T-helper 2 cell treated with Interferon-gamma antibody and Interleukin-4, amounts not matched to agents 5 μg/mL and 100 μg/mL, for 36 hours (primary cell): ENCODE measurements around the gene PCDHA10.

Experiments
- DNase-seq: peaks from one replicate; pipeline ENCODE4 v3.0.0; 2021; ENCODE audit warnings: low spot score
- H3K27ac Mint-ChIP-seq: one replicate; pipeline ENCODE4 v1.8.0; 2021; ENCODE audit warnings: mild to moderate bottlenecking, mixed read lengths
- H3K27me3 Mint-ChIP-seq: one replicate; pipeline ENCODE4 v1.8.0; 2021; ENCODE audit warnings: low read depth, mixed read lengths
- H3K36me3 Mint-ChIP-seq: one replicate; pipeline ENCODE4 v1.8.0; 2021; ENCODE audit warnings: low read depth, mixed read lengths
- H3K4me1 Mint-ChIP-seq: one replicate; pipeline ENCODE4 v1.8.0; 2021; ENCODE audit warnings: low read depth, mixed read lengths
- H3K4me3 Mint-ChIP-seq: one replicate; pipeline ENCODE4 v1.8.0; 2022; ENCODE audit warnings: mild to moderate bottlenecking, moderate library complexity, mixed read lengths
- H3K9me3 Mint-ChIP-seq: one replicate; pipeline ENCODE4 v1.8.0; 2021; ENCODE audit warnings: mixed read lengths

The PCDHA10 gene

GRCh38 chr5:140916325-140916724 is 60.6 kb downstream of the PCDHA10 start:
- Mint-ChIP-seq H3K4me1 (no peaks in the 10 kb centered on the region), H3K27ac (no peak overlapping the region), H3K4me3 (no peak overlapping the region), H3K36me3 (no peaks in the 10 kb centered on the region), H3K27me3 (no peaks in the 10 kb centered on the region), H3K9me3 (peaks cover 18% of the 10 kb centered on the region)
- no peak for DNase-seq
